Measurements from ENCODE around the gene MAGEA1.

- no peak for TF ChIP-seq CTCF (IDR thresholded peaks at IDR 0.05)
- no peak for TF ChIP-seq POLR2A (IDR thresholded peaks at IDR 0.05)
These were observed 25.6 kb upstream of the MAGEA1 start for GRCh38 chrX:153153516-153153915.

Measured in esophagus squamous epithelium (tissue), 4 donors.